Erythroblast (primary cell): ENCODE data around the gene DDX25.

Experiments used
- GATA1 ChIP-seq: IDR thresholded peaks from 2 replicates; pipeline ENCODE4 v1.6.1; 2011; ENCODE audit warnings: low read depth, mild to moderate bottlenecking, control low read depth, low read length, moderate library complexity
- POLR2A ChIP-seq: IDR thresholded peaks from 2 replicates; pipeline ENCODE4 v1.6.1; 2011; ENCODE audit warnings: mild to moderate bottlenecking, low read length

DNA sequence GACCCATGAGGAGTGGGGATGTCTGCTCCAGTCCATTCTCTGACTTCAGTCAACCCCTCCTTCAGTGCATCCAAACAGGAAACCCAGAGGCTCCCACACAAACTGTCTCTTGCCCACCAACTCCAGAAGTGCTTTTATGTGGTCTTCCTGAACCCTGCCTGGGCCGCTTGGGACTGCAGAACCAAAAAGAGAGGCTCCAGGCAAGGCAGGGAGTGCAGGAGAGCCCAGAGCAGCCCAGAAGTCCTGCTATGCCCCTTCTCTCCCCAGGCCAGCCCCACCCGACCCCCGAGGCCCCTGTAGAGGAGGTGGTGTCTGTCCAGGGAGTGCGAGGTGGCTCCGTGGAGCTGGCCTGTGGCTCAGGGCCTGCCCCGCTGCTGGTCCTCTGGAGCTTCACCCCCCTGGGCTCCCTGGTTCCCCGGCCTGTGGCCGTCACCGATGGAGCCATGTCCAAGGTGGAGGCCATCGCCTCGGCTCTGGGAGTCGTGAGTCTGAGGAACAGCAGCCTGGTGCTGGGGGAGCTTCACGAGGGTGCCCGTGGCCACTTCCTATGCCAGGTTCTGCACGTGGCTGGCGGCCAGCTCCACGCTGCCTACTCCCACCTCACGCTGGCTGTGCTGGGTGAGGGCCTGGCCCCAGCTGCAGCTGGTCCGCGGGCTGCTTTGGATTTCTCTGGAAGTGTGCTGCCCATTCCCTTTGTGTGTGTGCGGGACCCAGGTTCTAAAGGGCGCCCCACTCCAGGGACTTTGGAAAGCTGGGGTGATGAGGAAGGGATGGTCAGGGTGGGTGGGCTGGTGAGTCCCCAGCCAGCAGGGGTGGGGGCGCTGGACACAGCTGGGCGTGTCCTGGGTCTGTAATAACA, 43.3 kb downstream of the DDX25 start:
- TF ChIP-seq POLR2A (no peak), GATA1 (no peak)
